ENCODE data around the gene PRTG. TPM values are rescaled to one million over a fixed set of nuclear protein-coding genes. Genes with fewer than 3 reads are reported as not detected.

The PRTG gene, protein sequence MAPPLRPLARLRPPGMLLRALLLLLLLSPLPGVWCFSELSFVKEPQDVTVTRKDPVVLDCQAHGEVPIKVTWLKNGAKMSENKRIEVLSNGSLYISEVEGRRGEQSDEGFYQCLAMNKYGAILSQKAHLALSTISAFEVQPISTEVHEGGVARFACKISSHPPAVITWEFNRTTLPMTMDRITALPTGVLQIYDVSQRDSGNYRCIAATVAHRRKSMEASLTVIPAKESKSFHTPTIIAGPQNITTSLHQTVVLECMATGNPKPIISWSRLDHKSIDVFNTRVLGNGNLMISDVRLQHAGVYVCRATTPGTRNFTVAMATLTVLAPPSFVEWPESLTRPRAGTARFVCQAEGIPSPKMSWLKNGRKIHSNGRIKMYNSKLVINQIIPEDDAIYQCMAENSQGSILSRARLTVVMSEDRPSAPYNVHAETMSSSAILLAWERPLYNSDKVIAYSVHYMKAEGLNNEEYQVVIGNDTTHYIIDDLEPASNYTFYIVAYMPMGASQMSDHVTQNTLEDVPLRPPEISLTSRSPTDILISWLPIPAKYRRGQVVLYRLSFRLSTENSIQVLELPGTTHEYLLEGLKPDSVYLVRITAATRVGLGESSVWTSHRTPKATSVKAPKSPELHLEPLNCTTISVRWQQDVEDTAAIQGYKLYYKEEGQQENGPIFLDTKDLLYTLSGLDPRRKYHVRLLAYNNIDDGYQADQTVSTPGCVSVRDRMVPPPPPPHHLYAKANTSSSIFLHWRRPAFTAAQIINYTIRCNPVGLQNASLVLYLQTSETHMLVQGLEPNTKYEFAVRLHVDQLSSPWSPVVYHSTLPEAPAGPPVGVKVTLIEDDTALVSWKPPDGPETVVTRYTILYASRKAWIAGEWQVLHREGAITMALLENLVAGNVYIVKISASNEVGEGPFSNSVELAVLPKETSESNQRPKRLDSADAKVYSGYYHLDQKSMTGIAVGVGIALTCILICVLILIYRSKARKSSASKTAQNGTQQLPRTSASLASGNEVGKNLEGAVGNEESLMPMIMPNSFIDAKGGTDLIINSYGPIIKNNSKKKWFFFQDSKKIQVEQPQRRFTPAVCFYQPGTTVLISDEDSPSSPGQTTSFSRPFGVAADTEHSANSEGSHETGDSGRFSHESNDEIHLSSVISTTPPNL
- total RNA-seq: 3.4 and 4.2 TPM in 2 replicates

GRCh38 chr15:55742927-55743728, at the start of gene PRTG:
PRTG (minus strand) TSS chr15:55743152; CDS start chr15:55742931, 221 bp downstream.

DNA sequence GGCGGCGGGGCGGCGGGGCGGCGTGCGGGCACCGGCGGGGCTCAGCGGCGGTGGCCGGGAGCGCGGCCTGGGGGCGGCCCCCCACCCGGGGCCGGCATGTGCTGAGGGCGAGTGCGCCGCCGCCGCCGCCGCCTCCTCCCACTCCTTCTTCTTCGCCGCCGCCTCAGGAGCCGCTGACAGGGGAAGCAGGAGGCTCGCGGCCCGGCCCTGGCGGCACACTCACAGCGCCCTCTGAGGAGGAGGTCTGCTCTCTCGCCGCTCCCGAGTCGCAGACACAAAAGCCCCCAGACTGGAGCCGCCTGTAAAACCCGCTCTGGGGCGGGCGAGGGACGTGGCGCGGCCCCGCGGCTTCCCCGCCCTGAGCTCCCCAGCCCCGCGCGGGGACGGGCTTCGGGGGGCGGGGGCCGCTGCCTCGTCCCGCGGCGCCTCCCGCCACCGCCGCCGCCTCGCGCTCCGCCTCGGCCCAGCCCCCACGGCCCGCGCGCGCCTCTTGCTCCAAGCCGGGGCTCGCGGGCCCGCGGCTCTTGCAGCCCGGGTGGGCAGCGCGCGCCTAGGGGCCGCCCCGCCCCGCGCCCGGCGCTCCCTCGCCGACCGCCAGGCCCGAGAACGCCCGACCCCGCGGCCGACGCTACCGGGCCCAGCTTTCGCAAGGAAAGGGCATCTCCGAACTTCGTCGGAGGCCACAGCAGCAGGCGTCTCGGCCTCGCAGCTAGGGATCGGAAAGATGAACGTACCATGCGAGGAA, 154.7 kb downstream of the PRTG start, which contains the start of gene PYGO1:
Gene PYGO1 (minus strand): TSS at position 276 of the 745 bp plus-strand sequence. CDS start 462 bp downstream, outside the sequence.

Other genes starting within 250 kb of the PRTG start
- gene DNAAF4, start 234.9 kb downstream of the PRTG start, total RNA-seq: 0.50 and 0.74 TPM in 2 replicates
- gene PYGO1, start 154.8 kb downstream of the PRTG start, total RNA-seq: 3.0 and 5.9 TPM in 2 replicates

All from bronchus fibroblast of lung (primary cell).